ENCODE results near the gene SCYL3.
"Not testable (repeated sequence)": the region's sequence is repeated elsewhere in the genome, so short reads cannot be mapped to it uniquely, and the experiment has no call there.

SCYL3 gene, protein sequence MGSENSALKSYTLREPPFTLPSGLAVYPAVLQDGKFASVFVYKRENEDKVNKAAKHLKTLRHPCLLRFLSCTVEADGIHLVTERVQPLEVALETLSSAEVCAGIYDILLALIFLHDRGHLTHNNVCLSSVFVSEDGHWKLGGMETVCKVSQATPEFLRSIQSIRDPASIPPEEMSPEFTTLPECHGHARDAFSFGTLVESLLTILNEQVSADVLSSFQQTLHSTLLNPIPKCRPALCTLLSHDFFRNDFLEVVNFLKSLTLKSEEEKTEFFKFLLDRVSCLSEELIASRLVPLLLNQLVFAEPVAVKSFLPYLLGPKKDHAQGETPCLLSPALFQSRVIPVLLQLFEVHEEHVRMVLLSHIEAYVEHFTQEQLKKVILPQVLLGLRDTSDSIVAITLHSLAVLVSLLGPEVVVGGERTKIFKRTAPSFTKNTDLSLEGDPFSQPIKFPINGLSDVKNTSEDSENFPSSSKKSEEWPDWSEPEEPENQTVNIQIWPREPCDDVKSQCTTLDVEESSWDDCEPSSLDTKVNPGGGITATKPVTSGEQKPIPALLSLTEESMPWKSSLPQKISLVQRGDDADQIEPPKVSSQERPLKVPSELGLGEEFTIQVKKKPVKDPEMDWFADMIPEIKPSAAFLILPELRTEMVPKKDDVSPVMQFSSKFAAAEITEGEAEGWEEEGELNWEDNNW

GRCh38 chr1:169893645-169894423, at the start of gene SCYL3:
TSS of gene SCYL3 (minus strand) at chr1:169893896. CDS start at chr1:169888840, 5,056 bp downstream.
- peak; percentile 96 for DNase-seq

GRCh38 chr1:169941982-169942830, 48.5 kb upstream of the SCYL3 start:
- DNase-seq: no peak

DNA sequence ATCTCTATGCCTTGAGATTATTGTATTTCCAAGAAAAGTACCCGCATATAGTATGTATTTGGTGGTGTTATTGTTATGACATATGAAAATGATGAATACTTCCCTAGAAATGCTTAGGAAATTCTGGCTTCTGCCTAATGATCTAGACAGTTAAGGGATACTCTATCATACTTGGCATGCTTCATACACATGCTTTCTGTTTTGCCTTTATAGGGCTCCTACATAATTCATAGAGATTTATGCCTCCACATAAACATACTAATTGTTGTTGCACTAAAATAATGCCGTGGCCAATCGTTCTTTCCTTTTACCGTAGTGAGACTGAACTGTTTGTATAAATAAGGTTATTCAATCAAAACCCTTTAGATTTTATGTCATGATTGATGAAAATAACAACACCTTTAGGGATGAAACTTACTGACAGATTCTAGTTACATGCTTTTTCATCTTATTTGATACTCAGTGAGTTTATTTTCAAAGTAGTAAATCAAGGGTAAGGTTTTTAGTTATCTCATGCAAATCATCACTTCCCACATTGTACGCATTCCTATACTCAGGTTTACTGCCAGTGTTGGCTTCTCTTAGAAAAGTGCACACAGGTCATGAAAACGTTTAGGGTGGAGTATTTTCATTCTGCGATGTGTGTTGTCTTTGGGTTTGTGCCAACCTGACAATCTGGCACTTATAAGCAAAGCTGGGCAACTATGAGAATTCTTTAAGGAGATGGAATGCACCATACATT, 40.5 kb upstream of the SCYL3 start:
- DNase-seq: no peak

DNA sequence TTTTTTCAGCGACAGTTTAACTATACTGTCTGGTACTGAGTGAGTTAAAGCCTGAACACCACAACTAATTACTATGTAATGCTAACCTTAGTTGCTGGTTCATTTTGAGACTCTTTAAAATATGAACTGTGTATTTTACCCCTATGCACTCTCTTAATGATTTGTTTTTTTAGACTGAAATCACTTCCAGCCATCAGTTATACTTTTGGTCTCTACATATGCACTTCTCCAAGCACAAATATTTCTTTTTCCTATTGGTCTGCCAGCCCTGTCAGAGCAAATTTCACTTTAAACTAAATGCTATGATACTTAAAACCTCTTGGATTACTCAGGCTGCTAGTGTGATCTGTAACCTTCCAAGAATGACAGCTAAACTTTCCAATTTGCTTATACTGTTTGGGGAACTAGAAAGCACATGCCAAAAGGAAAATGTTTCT, 38.1 kb upstream of the SCYL3 start:
- DNase-seq: no peak

DNA sequence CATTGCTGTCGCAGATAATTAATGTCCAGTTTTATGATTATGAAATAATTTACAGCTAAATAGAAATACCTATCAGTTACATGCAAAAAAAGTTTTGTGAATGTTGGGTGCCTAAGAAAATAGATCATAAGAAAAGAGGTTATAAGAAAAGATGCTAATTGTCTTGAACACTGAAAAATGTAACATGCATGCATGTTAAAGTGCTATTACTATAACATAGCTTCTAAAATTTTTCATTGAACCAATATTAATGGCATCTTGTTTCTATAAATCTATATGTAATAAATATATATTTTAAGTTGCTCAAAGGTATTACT, 35.5 kb upstream of the SCYL3 start:
- DNase-seq: no peak

- peak; percentile 69 for DNase-seq
These were observed 34.9 kb upstream of the SCYL3 start for GRCh38 chr1:169928438-169929209.

- peak; percentile 24 for DNase-seq
These were observed 32.1 kb upstream of the SCYL3 start for GRCh38 chr1:169925505-169926482.

GRCh38 chr1:169924829-169925228, 31.1 kb upstream of the SCYL3 start:
- DNase-seq: no peak

DNA sequence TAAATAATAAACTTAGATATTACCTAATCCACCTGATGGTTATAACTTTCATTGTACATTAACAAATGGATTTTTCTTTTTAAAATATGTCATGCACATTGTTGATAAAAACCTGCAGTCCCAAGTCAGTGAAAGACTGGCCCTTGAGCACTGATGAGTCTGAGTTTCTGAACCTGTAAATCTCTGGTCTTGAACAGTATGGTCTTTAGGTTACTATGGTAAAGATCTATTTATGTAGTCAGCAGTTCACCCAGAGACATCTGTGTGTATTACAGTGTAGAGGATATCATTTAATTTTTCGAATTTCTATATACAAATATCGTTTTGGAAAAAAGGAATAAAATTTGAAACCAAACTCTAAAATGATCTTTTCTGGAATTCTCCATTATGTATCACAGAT, 30.4 kb upstream of the SCYL3 start:
- no peak for DNase-seq

DNA sequence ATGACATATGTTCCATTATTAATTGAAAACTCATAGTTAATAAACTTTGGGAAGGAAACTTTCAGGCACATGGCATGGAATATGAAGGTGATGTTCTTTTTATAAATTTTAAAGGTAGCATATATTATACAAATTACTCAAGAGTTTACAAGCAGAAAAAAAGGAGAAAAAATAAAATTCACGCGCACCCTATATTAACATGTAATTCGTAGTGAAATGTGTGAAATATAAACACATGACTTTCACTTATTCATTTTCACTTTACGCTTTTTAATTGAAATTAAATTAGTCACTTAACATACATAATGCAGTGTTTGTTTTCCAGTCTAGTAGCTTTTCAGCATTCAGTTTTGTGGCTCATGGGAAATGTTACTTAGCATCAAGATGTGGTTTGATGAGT, 27.4 kb upstream of the SCYL3 start:
- no peak for DNase-seq

GRCh38 chr1:169918927-169919326, 25.2 kb upstream of the SCYL3 start:
- DNase-seq: no peak

- DNase-seq: not testable (repeated sequence)
These were observed 24.5 kb upstream of the SCYL3 start for GRCh38 chr1:169918220-169918619.

GRCh38 chr1:169915150-169915549, 21.5 kb upstream of the SCYL3 start:
- no peak for DNase-seq

- no peak for DNase-seq
These were observed 20.8 kb upstream of the SCYL3 start for GRCh38 chr1:169914531-169914930.

GRCh38 chr1:169909499-169909898, 15.8 kb upstream of the SCYL3 start:
- no peak for DNase-seq

DNA sequence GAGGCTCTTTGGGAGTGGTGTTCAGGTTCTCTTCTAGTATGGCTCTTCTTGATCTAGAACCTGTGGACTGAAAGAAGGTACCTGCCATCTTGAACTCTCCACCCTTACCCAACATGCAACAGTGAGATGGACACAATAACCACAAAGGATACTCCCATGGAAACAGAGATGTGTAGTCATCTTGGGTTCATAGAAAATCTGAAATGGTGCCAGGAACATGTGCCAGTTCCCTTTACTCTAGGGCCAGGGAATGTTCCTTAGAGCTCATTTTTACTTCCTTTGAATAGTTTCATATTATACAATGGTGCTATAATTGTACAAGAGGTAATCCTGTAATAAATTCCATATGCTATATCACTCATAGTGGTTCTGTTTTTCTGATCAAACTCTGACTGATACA, 13.2 kb upstream of the SCYL3 start:
- DNase-seq: no peak

DNA sequence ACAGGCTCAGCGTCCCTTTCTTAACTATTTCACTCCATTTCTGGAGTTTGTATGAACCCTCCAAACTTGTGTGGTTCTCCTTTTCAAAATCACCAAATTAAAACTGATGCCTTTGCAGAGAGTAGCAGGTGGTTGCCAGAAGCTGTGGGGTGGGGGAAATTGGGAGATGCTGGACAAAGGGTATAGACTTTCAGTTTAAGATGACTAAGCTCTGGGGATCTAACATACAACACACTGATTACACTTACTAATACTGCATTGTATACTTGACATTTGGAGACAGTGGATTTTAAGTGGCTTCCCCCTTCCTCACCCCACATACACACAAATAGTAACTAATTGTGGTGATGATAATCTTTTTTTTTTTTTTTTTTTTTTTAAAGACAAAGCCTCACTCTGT, 11.1 kb upstream of the SCYL3 start:
- DNase-seq: no peak

DNA sequence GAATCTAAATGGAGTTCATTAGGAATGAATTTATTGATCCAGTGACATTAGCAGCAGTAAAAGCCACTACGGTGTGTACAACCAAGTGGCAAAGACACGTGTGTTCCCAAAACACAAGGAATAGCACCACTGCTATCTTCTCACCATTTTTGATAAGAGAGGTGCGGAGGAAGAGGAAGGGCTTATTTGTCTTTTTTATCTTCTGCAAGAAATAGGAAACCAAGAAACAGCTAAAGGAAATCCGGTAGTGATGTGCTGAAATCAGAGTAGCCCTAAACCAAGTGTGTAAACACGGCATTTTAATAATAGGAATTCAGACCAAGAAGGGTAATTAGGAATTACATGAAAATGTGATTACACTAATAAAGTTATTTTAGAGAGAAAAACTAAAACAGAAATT, 9.1 kb upstream of the SCYL3 start:
- DNase-seq: peak; percentile 26

GRCh38 chr1:169901115-169901514, 7.4 kb upstream of the SCYL3 start:
- DNase-seq: no peak

- DNase-seq: no peak
These were observed 6.9 kb upstream of the SCYL3 start for GRCh38 chr1:169900571-169900970.
